GM23248 (cell line): ENCODE results near the gene HBZ. TPM values are rescaled to one million over a fixed set of nuclear protein-coding genes. Genes with fewer than 3 reads are reported as not detected.

Experiments
- DNase-seq: peaks from one replicate; pipeline ENCODE4 v3.0.0-alpha.2; 2015
- H2AFZ ChIP-seq: fragments of 200-600 bp; sonication (generic); 2 replicates; pipeline ENCODE4 v1.6.1; 2016; ENCODE audit warnings: antibody characterized with exemption
- H3F3A ChIP-seq: fragments of 200-600 bp; sonication (generic); 2 replicates; pipeline ENCODE4 v1.6.1; 2016; ENCODE audit warnings: mild to moderate bottlenecking, antibody characterized with exemption, mixed run types; ENCODE audit not compliant: insufficient read depth
- H3K27ac ChIP-seq: fragments of 200-600 bp; sonication (generic); 2 replicates; pipeline ENCODE4 v1.5.1; 2016; ENCODE audit warnings: mild to moderate bottlenecking
- H3K27me3 ChIP-seq: fragments of 200-600 bp; sonication (generic); replicated peaks from 2 replicates; pipeline ENCODE4 v1.6.1; 2016; ENCODE audit warnings: mild to moderate bottlenecking; ENCODE audit not compliant: insufficient read depth
- H3K36me3 ChIP-seq: fragments of 200-600 bp; sonication (generic); 2 replicates; pipeline ENCODE4 v1.6.1; 2016; ENCODE audit warnings: low read depth, mild to moderate bottlenecking
- H3K4me1 ChIP-seq: fragments of 200-600 bp; sonication (generic); 2 replicates; pipeline ENCODE4 v1.6.1; 2016; ENCODE audit warnings: mild to moderate bottlenecking; ENCODE audit not compliant: insufficient read depth
- H3K4me2 ChIP-seq: fragments of 200-600 bp; sonication (generic); one replicate; pipeline ENCODE4 v1.6.1; 2016; ENCODE audit warnings: mild to moderate bottlenecking; ENCODE audit not compliant: unreplicated experiment
- H3K4me3 ChIP-seq: fragments of 200-600 bp; sonication (generic); 2 replicates; pipeline ENCODE4 v1.5.1; 2016; ENCODE audit warnings: mild to moderate bottlenecking
- H3K79me2 ChIP-seq: fragments of 200-600 bp; sonication (generic); 2 replicates; pipeline ENCODE4 v1.6.1; 2016; ENCODE audit warnings: mild to moderate bottlenecking; ENCODE audit not compliant: insufficient read depth
- H3K9ac ChIP-seq: fragments of 200-600 bp; sonication (generic); 2 replicates; pipeline ENCODE4 v1.6.1; 2016; ENCODE audit warnings: mild to moderate bottlenecking
- H3K9me2 ChIP-seq: fragments of 200-600 bp; sonication (generic); 2 replicates; pipeline ENCODE4 v1.6.1; 2016; ENCODE audit warnings: mixed run types, mild to moderate bottlenecking, moderate library complexity; ENCODE audit not compliant: insufficient read depth
- H3K9me3 ChIP-seq: fragments of 200-600 bp; sonication (generic); one replicate; pipeline ENCODE4 v1.6.1; 2017; ENCODE audit warnings: low read depth
- H4K20me1 ChIP-seq: fragments of 200-600 bp; sonication (generic); 2 replicates; pipeline ENCODE4 v1.6.0; 2016; ENCODE audit not compliant: insufficient read depth
- EZH2 ChIP-seq: fragments of 200-600 bp; sonication (generic); IDR thresholded peaks from 2 replicates; pipeline ENCODE4 v1.6.1; 2018; ENCODE audit warnings: antibody characterized with exemption, mild to moderate bottlenecking; ENCODE audit not compliant: insufficient read depth, poor library complexity, severe bottlenecking
- EZH2phosphoT487 ChIP-seq: fragments of 200-600 bp; sonication (generic); IDR thresholded peaks from 2 replicates; pipeline ENCODE4 v1.6.1; 2018; ENCODE audit warnings: antibody characterized with exemption, moderate library complexity, mild to moderate bottlenecking, low read depth; ENCODE audit not compliant: insufficient read depth
- WGBS, 2 experiments: methylation state at CpG; one replicate each; pipeline ENCODE4 v1.1.6; 2015 to 2017; ENCODE audit warnings: low lambda C conversion rate in 2 of 2, low coverage in 1 of 2; ENCODE audit errors: missing lambda C conversion rate in 2 of 2; 5-methylcytosine and 5-hydroxymethylcytosine counted together
- in situ Hi-C: fragments of 300-500 bp; cut with MboI; formaldehyde crosslinking; loops from 2 replicates; pipeline ENCODE4 v1.15.0; 2020
- polyA plus RNA-seq: library from polyadenylated mRNA; unstranded; fragments of >200 nt; fragmentation: Nextera tagmentation; extraction: Ambion mirVana; gene quantifications from 2 replicates; pipeline ENCODE4 v1.2.1, GENCODE V29; 2016
- total RNA-seq: library from RNA; depleted of rRNA; stranded (reverse); fragments of >200 nt; shearing (Covaris generic); gene quantifications from 2 replicates; pipeline ENCODE4 v1.2.3, GENCODE V29; 2014; rRNA removed

Gene HBZ
- total RNA-seq (not detected in 2 replicates), polyA plus RNA-seq (not detected in 2 replicates)

DNA sequence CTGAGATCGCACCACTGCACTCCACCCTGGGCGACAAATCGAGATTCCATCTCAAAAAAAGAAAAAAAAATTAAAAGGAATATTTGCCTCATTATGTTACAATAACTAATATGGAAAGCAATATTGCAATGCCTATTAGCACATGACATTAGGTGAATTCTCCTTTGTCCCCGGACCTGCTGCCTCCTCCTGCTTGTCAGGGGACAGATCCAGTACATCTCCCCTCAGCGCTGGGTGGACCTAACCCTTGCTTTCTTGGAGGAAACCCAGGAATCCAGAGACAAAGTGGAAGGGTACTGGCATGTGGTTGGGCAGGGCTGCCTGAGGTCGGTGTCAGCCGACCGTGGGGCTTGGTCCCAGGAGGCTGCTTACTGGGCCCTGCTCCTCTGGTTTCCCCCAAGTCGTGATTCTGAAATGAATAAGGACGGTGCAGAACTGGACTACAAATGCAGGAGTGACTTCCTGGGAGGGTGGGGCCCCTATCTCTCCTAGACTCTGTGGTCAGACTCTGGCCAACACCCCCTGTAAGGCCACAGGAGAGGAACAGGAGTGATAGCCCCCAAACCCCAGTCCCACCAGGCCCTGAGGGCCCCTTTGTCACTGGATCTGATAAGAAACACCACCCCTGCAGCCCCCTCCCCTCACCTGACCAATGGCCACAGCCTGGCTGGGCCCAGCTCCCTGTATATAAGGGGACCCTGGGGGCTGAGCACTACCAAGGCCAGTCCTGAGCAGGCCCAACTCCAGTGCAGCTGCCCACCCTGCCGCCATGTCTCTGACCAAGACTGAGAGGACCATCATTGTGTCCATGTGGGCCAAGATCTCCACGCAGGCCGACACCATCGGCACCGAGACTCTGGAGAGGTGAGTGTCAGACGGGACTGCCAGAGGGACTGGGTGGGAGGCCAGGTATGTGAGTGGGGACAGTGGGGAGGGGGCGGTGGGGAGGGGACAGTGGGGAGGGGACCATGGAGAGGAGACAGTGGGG is at the start of gene HBZ:
Gene HBZ (plus strand): TSS at position 504 of the 988 bp plus-strand sequence. CDS start 266 bp downstream, at position 770.
- Histone ChIP-seq H3K9ac (no peak within 1 kb of the TSS), H3K9me3 (no peaks in the 10 kb centered on the region), H3K9me2 (no peaks in the 10 kb centered on the region), H3K79me2 (no peaks in the 10 kb centered on the region), H3K4me2 (no peak within 1 kb of the TSS), H3F3A (no peaks in the 10 kb centered on the region), H2AFZ (no peak within 1 kb of the TSS), H4K20me1 (no peaks in the 10 kb centered on the region), H3K4me3 (no peak within 1 kb of the TSS), H3K27me3 (peaks cover 17% of the 10 kb centered on the region), H3K27ac (no peak within 1 kb of the TSS), H3K4me1 (no peaks in the 10 kb centered on the region), H3K36me3 (no peaks in the 10 kb centered on the region)
- in situ Hi-C loops: no loop called here
- WGBS, 2 experiments: 78 to 79% methylated on average over 16 to 17 of the region's 17 CpGs
- no peak for DNase-seq
- TF ChIP-seq EZH2phosphoT487: no peak
- TF ChIP-seq EZH2: no peak

DNA sequence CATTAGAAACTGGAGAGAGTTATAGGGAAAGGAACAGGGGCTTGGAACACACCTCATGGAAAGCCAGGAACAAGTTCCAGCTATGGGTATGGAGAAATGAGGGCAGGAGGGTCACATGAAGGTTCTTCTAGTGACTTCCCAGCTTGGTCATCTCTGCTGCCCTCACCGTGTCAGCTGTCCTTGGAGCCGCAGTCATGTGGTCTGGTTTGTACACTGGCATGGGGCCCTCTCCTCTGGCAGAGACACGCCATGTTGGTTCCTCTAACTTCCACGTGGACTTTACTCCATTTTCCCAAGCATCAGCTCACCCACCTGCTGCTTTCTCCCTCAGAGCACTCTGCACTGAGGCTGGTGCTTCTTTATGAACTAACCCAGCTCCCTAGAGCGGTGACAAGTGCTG is 48.1 kb upstream of the HBZ start:
- WGBS, 2 experiments: 97 to 98% methylated on average over 5 of the region's 5 CpGs
- in situ Hi-C loops: no loop called here

DNA sequence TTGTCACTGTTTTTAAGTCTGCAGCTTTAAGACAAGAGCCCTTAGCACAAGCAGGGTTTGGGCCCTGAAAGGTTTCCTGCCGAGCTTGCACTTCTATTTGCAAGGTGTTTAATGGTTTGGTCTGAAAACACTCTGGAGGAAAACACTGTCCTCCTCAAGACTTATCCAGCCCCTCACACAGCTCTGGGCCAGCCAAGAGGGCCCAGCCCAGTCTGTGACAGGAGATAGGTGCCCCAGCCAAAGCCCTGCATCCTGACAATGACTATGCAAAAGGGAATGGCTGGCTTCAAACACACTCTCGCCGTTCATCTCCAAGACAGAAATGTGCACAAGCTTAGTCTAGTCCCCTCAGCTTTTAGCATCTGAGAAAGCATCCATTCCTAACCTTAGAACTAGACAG is 47.5 kb upstream of the HBZ start:
- TF ChIP-seq EZH2 (no peak), EZH2phosphoT487 (no peak)
- H3K9me2 ChIP-seq: no peaks in the 10 kb centered on the region
- 91 to 100% methylated on average over 3 of the region's 3 CpGs for WGBS, 2 experiments
- no peak overlapping the region for H3K4me3 ChIP-seq
- no peak overlapping the region for H3K27ac ChIP-seq
- in situ Hi-C loops: loop anchor here (5.0 kb wide), 1 partner anchor 77 kb away; the partner anchor contains the start of gene HBQ1
- no peaks in the 10 kb centered on the region for H3F3A ChIP-seq
- peaks cover 8% of the 10 kb centered on the region; the same call in 1 of the 2 replicates for H3K36me3 ChIP-seq
- no peaks in the 10 kb centered on the region for H3K4me1 ChIP-seq
- H3K9me3 ChIP-seq: no peaks in the 10 kb centered on the region
- H3K4me2 ChIP-seq: no peak overlapping the region
- H2AFZ ChIP-seq: no peak overlapping the region
- H3K79me2 ChIP-seq: no peaks in the 10 kb centered on the region; the same call in 1 of the 2 replicates
- no peaks in the 10 kb centered on the region for H4K20me1 ChIP-seq
- DNase-seq: no peak
- no peaks in the 10 kb centered on the region for H3K27me3 ChIP-seq
- H3K9ac ChIP-seq: no peak overlapping the region

More for the DNA sequence above, 48.1 kb upstream of the HBZ start:
- H3K27ac ChIP-seq: no peak overlapping the region
- TF ChIP-seq EZH2phosphoT487 (no peak), EZH2 (no peak)
- no peak overlapping the region for H3K9ac ChIP-seq
- H3K4me1 ChIP-seq: no peaks in the 10 kb centered on the region
- H3K27me3 ChIP-seq: no peaks in the 10 kb centered on the region
- no peak overlapping the region for H3K4me2 ChIP-seq
- no peak overlapping the region for H3K4me3 ChIP-seq
- H3K36me3 ChIP-seq: peaks cover 8% of the 10 kb centered on the region; the same call in 1 of the 2 replicates
- H3K79me2 ChIP-seq: no peaks in the 10 kb centered on the region; the same call in 1 of the 2 replicates
- H2AFZ ChIP-seq: no peak overlapping the region
- H4K20me1 ChIP-seq: no peaks in the 10 kb centered on the region
- H3K9me2 ChIP-seq: no peaks in the 10 kb centered on the region
- no peaks in the 10 kb centered on the region for H3F3A ChIP-seq
- no peak for DNase-seq
- H3K9me3 ChIP-seq: no peaks in the 10 kb centered on the region

DNA sequence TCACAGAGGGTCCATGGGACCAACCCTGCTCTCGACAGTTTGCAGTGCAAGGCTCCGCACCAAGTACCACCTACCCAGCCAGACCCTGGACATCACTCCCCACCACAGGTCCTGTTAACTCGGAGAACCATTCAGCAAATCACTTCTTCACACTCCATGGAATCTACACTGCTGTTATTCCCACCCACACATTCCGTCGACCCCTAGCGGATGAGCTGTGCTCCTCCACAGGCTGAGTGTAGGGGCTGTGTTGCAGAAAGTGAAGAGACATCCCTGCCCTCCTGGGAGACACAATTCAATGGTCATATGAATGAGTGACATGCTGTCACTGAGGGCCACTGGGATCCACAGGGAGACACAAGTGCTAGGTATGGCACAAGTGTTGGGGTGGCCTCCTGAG is 46.9 kb upstream of the HBZ start:
- Histone ChIP-seq H3K9ac (no peak overlapping the region), H2AFZ (no peak overlapping the region), H3K27ac (no peak overlapping the region), H3K36me3 (peaks cover 8% of the 10 kb centered on the region; the same call in 1 of the 2 replicates), H3K27me3 (no peaks in the 10 kb centered on the region), H3K79me2 (no peaks in the 10 kb centered on the region; the same call in 1 of the 2 replicates), H3K9me2 (no peaks in the 10 kb centered on the region), H3K4me2 (no peak overlapping the region), H4K20me1 (no peaks in the 10 kb centered on the region), H3K4me1 (no peaks in the 10 kb centered on the region), H3F3A (no peaks in the 10 kb centered on the region), H3K4me3 (no peak overlapping the region), H3K9me3 (no peaks in the 10 kb centered on the region)
- in situ Hi-C loops: loop anchor here (5.0 kb wide), 1 partner anchor 77 kb away; the partner anchor contains the start of gene HBQ1
- TF ChIP-seq EZH2phosphoT487: no peak
- TF ChIP-seq EZH2: no peak
- DNase-seq: no peak
- 95 to 97% methylated on average over 6 of the region's 6 CpGs for WGBS, 2 experiments
